ENCODE results near the gene SLC45A2.

- TF ChIP-seq CTCF (IDR thresholded peaks at IDR 0.05 in 8 of 11, conservative IDR thresholded peaks at IDR 0.05 in 3 of 11) (no peak), POLR2AphosphoS5 (IDR thresholded peaks at IDR 0.05) (no peak), POLR2A (IDR thresholded peaks at IDR 0.05) (no peak)
Observed at GRCh38 chr5:34022121-34022705, 37.7 kb upstream of the SLC45A2 start.
